HCT116 (cell line): ENCODE data around the gene PSMC5. TPM values are rescaled to one million over a fixed set of nuclear protein-coding genes. Genes with fewer than 3 reads are reported as not detected.
"Not testable (repeated sequence)": the region's sequence is repeated elsewhere in the genome, so short reads cannot be mapped to it uniquely, and the experiment has no call there.

ENCODE experiments used
- ATAC-seq: fragments of 200-7000 bp; cut with Tn5 transposase; 2 replicates; pipeline ENCODE4 v1.9.1; 2020; ENCODE audit warnings: mild to moderate bottlenecking, moderate library complexity
- BruUV-seq: library from RNA; stranded (reverse); fragments of 400-500 nt; replicated peaks from 2 replicates; lab custom pipeline; 2021; lab: Mats Ljungman, UMichigan
- CTCF ChIA-PET: fragments of 300-600 bp; sonication (Branson Sonifier 250); formaldehyde crosslinking; loops from one replicate; lab custom pipeline; 2021; ENCODE audit warnings: antibody characterized with exemption; lab: Charles Lee
- POLR2A ChIA-PET: fragments of 300-600, 350-600 bp; sonication (Branson Sonifier 250); formaldehyde crosslinking; loops from one replicate; lab custom pipeline; 2021; ENCODE audit warnings: antibody characterized with exemption; lab: Charles Lee
- RAD21 ChIA-PET, 2 experiments: fragments of 300-600 bp; sonication (Branson Sonifier 250); formaldehyde crosslinking; loops; one replicate each; lab custom pipeline; 2023; ENCODE audit warnings: low total read pairs in 2 of 2; ENCODE audit not compliant: uncharacterized antibody in 2 of 2, unreplicated experiment in 2 of 2, low non-redundant PET in 1 of 2; lab: Charles Lee
- DNase-seq: peaks from one replicate; pipeline ENCODE4 v3.0.0-alpha.2; 2010; ENCODE audit warnings: low read depth, low spot score
- H2AFZ ChIP-seq: fragments of 200-600 bp; shearing (Covaris generic), sonication (generic); 2 replicates; pipeline ENCODE4 v1.6.1; 2017; ENCODE audit warnings: low read depth, mixed run types, mixed read lengths, antibody characterized with exemption, low read length; ENCODE audit not compliant: poor library complexity, severe bottlenecking
- H3K27ac ChIP-seq: 2 replicates; pipeline ENCODE4 v1.5.1; 2012; ENCODE audit warnings: low read depth, low read length
- H3K27me3 ChIP-seq: fragments of 200-600 bp; sonication (generic); 2 replicates; pipeline ENCODE4 v1.6.1; 2016; ENCODE audit warnings: mixed run types, low read length, mixed read lengths; ENCODE audit not compliant: insufficient read depth
- H3K36me3 ChIP-seq, 2 experiments: fragments of 200-500 bp in 1 of 2; fragments of 200-600 bp in 1 of 2; sonication (Bioruptor generic) in 1 of 2; sonication (generic) in 1 of 2; 2 replicates each; pipeline versions ENCODE4 v1.5.1 to v1.6.1; 2014 to 2016; ENCODE audit warnings: low read length in 2 of 2, inconsistent platforms in 1 of 2, mixed read lengths in 1 of 2, mixed run types in 1 of 2; ENCODE audit not compliant: insufficient read depth in 2 of 2, control insufficient read depth in 1 of 2
- H3K4me1 ChIP-seq, 2 experiments: fragments of 200-600 bp in 1 of 2; sonication (generic) in 1 of 2; 2 replicates each; pipeline versions ENCODE4 v1.5.1 to v1.6.1; 2012 to 2017; ENCODE audit warnings: low read length in 2 of 2, inconsistent platforms in 1 of 2, mild to moderate bottlenecking in 1 of 2, mixed read lengths in 1 of 2, mixed run types in 1 of 2, moderate library complexity in 1 of 2; ENCODE audit not compliant: insufficient read depth in 2 of 2, control insufficient read depth in 1 of 2
- H3K4me2 ChIP-seq: fragments of 200-600 bp; sonication (generic); 2 replicates; pipeline ENCODE4 v1.6.1; 2017; ENCODE audit warnings: mixed run types, low read length, mixed read lengths
- H3K4me3 ChIP-seq, 2 experiments: fragments of 200-600 bp in 1 of 2; sonication (generic) in 1 of 2; replicated peaks in 1 of 2; 2 replicates each; pipeline ENCODE4 v1.5.1; 2011 to 2016; ENCODE audit warnings: low read length in 2 of 2, control low read depth in 1 of 2, low read depth in 1 of 2, mild to moderate bottlenecking in 1 of 2, mixed read lengths in 1 of 2, mixed run types in 1 of 2
- H3K79me2 ChIP-seq: fragments of 200-600 bp; sonication (generic); 2 replicates; pipeline ENCODE4 v1.6.1; 2017; ENCODE audit warnings: mild to moderate bottlenecking, mixed run types, low read length, moderate library complexity, mixed read lengths; ENCODE audit not compliant: insufficient read depth
- H3K9ac ChIP-seq: fragments of 200-600 bp; sonication (generic); 2 replicates; pipeline ENCODE4 v1.6.1; 2016; ENCODE audit warnings: low read length, mixed read lengths
- H3K9me2 ChIP-seq: fragments of 200-600 bp; sonication (generic), shearing (Covaris generic); 2 replicates; pipeline ENCODE4 v1.6.1; 2017; ENCODE audit warnings: mixed run types, mild to moderate bottlenecking, moderate library complexity; ENCODE audit not compliant: insufficient read depth
- H3K9me3 ChIP-seq, 2 experiments: fragments of 200-500 bp in 1 of 2; fragments of 200-600 bp in 1 of 2; sonication (Bioruptor generic) in 1 of 2; sonication (generic) in 1 of 2; 2 replicates each; pipeline ENCODE4 v1.6.1; 2014 to 2017; ENCODE audit warnings: low read length in 2 of 2, mixed read lengths in 2 of 2, inconsistent platforms in 1 of 2, low read depth in 1 of 2, mild to moderate bottlenecking in 1 of 2, mixed run types in 1 of 2, moderate library complexity in 1 of 2; ENCODE audit not compliant: control insufficient read depth in 1 of 2, insufficient read depth in 1 of 2
- H4K20me1 ChIP-seq: fragments of 200-600 bp; sonication (generic), shearing (Covaris generic); 2 replicates; pipeline ENCODE4 v1.6.1; 2017; ENCODE audit warnings: mixed run types, mild to moderate bottlenecking, moderate library complexity; ENCODE audit not compliant: insufficient read depth
- RAD21 ChIP-seq: IDR thresholded peaks from 2 replicates; pipeline ENCODE4 v1.6.1; 2012; ENCODE audit warnings: low read depth, mild to moderate bottlenecking
- intact Hi-C: fragments of 100-400 bp; cut with micrococcal nuclease; formaldehyde crosslinking; loops from 2 replicates; pipeline ENCODE4 v1.10.0; 2022
- total RNA-seq: library from RNA; stranded (reverse); gene quantifications from one replicate; pipeline ENCODE4 v1.2.1, GENCODE V29; 2021; ENCODE audit not compliant: unreplicated experiment
- TF ChIP-seq, protein P1 (sequence below): IDR thresholded peaks from 2 replicates; pipeline ENCODE4 v1.6.1; 2012; ENCODE audit warnings: low read depth

PSMC5 gene
- total RNA-seq, 1 experiment from 2014 or later: 193 TPM

DNA sequence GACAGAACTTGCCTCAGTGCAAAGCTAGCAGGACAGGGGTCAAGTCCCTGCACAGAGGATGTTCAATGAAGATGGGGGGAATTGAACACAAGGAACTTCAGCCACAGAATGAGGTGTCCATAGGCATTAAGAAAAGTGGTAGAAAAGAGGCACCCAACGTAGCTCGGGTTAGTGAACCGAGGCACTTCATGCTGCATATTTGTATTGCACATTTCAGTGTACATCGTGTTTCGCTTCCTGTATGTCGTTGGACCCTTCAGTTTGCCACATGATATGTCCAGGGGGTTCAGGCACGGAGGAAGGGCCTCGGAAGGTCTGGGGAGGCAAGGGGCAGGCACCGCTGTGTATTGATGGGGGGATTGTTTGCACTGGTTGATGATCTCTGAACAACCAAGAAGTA is 51.2 kb downstream of the PSMC5 start:
- BruUV-seq, H3K9ac ChIP-seq, H3K4me1 ChIP-seq, POLR2A ChIA-PET, intact Hi-C loops, H3K79me2 ChIP-seq, H3K27ac ChIP-seq, DNase-seq, H2AFZ ChIP-seq, H3K36me3 ChIP-seq, H4K20me1 ChIP-seq, ATAC-seq, H3K27me3 ChIP-seq, H3K9me2 ChIP-seq, H3K4me3 ChIP-seq, RAD21 ChIA-PET, H3K4me2 ChIP-seq, H3K9me3 ChIP-seq: not testable (repeated sequence)
- CTCF ChIA-PET: interaction anchor here (1.6 to 2.3 kb wide), 2 partner anchors 11 to 13 kb away, joined by 6 to 9 read pairs; no protein-coding TSS in a partner anchor

GRCh38 chr17:63880706-63881105 is 53.5 kb downstream of the PSMC5 start:
- POLR2A ChIA-PET: no interaction called here
- TF ChIP-seq, protein P1, sequence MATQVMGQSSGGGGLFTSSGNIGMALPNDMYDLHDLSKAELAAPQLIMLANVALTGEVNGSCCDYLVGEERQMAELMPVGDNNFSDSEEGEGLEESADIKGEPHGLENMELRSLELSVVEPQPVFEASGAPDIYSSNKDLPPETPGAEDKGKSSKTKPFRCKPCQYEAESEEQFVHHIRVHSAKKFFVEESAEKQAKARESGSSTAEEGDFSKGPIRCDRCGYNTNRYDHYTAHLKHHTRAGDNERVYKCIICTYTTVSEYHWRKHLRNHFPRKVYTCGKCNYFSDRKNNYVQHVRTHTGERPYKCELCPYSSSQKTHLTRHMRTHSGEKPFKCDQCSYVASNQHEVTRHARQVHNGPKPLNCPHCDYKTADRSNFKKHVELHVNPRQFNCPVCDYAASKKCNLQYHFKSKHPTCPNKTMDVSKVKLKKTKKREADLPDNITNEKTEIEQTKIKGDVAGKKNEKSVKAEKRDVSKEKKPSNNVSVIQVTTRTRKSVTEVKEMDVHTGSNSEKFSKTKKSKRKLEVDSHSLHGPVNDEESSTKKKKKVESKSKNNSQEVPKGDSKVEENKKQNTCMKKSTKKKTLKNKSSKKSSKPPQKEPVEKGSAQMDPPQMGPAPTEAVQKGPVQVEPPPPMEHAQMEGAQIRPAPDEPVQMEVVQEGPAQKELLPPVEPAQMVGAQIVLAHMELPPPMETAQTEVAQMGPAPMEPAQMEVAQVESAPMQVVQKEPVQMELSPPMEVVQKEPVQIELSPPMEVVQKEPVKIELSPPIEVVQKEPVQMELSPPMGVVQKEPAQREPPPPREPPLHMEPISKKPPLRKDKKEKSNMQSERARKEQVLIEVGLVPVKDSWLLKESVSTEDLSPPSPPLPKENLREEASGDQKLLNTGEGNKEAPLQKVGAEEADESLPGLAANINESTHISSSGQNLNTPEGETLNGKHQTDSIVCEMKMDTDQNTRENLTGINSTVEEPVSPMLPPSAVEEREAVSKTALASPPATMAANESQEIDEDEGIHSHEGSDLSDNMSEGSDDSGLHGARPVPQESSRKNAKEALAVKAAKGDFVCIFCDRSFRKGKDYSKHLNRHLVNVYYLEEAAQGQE: no peak
- no peak for TF ChIP-seq RAD21

More at GRCh38 chr17:63880706-63881105, 53.5 kb downstream of the PSMC5 start:
- DNase-seq (no peak), ATAC-seq (no peak)
- Histone ChIP-seq H4K20me1 (no peaks in the 10 kb centered on the region), H3K9ac (no peak overlapping the region), H2AFZ (no peak overlapping the region), H3K27me3 (no peaks in the 10 kb centered on the region), H3K4me2 (no peak overlapping the region), H3K36me3 (no peaks in the 10 kb centered on the region), H3K27ac (no peak overlapping the region), H3K9me3 (no peaks in the 10 kb centered on the region), H3K4me1 (peaks cover 0 to 7% of the 10 kb centered on the region in 2 experiments; a peak in 3 of 4 replicates), H3K79me2 (no peaks in the 10 kb centered on the region), H3K4me3 (no peak overlapping the region), H3K9me2 (no peaks in the 10 kb centered on the region)
- intact Hi-C loops: no loop called here
- no TSS peak for BruUV-seq
- ChIA-PET CTCF (interaction anchor here (0.6 to 1.5 kb wide), 5 partner anchors 11 to 1218 kb away, joined by 3 to 6 read pairs (median 5); no protein-coding TSS in a partner anchor), RAD21 (no interaction called here)
